Panc1 (cell line): ENCODE measurements around the gene GHRHR. TPM values are rescaled to one million over a fixed set of nuclear protein-coding genes. Genes with fewer than 3 reads are reported as not detected.

Experiments used
- ATAC-seq: fragments of 200-7000 bp; cut with Tn5 transposase; 2 replicates; pipeline ENCODE4 v1.9.1; 2020; ENCODE audit warnings: mild to moderate bottlenecking, moderate library complexity
- BruUV-seq: library from RNA; stranded (reverse); fragments of 400-500 nt; replicated peaks from 2 replicates; lab custom pipeline; 2021; lab: Mats Ljungman, UMichigan
- CTCF ChIA-PET: fragments of 300-600 bp; sonication (Branson Sonifier 250); formaldehyde crosslinking; loops from one replicate; lab custom pipeline; 2022; ENCODE audit warnings: antibody characterized with exemption; lab: Charles Lee
- POLR2A ChIA-PET: fragments of 300-600 bp; sonication (Branson Sonifier 250); formaldehyde crosslinking; loops from one replicate; lab custom pipeline; 2022; ENCODE audit warnings: antibody characterized with exemption; lab: Charles Lee
- DNase-seq: peaks from one replicate; pipeline ENCODE4 v3.0.0-alpha.2; 2010; ENCODE audit warnings: low read depth, low spot score
- H3K27ac ChIP-seq: 2 replicates; pipeline ENCODE4 v1.5.1; 2011; ENCODE audit warnings: mild to moderate bottlenecking, low read length, inconsistent platforms
- H3K27me3 ChIP-seq: fragments of 200-500 bp; sonication (Bioruptor generic); 2 replicates; pipeline ENCODE4 v1.6.0; 2014; ENCODE audit warnings: low read length, inconsistent platforms; ENCODE audit not compliant: control insufficient read depth, insufficient read depth
- H3K36me3 ChIP-seq: fragments of 200-500 bp; sonication (Bioruptor generic); 2 replicates; pipeline ENCODE4 v1.5.1; 2014; ENCODE audit warnings: inconsistent platforms, mild to moderate bottlenecking, low read length, moderate library complexity; ENCODE audit not compliant: control insufficient read depth, insufficient read depth
- H3K4me1 ChIP-seq: 2 replicates; pipeline ENCODE4 v1.5.1; 2011; ENCODE audit warnings: inconsistent platforms, mild to moderate bottlenecking, low read length, moderate library complexity; ENCODE audit not compliant: control insufficient read depth, insufficient read depth
- H3K4me3 ChIP-seq, 2 experiments: 2 replicates each; pipeline ENCODE4 v1.5.1; 2011 to 2012; ENCODE audit warnings: low read depth in 2 of 2, low read length in 2 of 2, mild to moderate bottlenecking in 2 of 2, inconsistent platforms in 1 of 2, moderate library complexity in 1 of 2
- H3K9me3 ChIP-seq: fragments of 200-500 bp; sonication (Bioruptor generic); 2 replicates; pipeline ENCODE4 v1.5.1; 2014; ENCODE audit warnings: low read depth, mild to moderate bottlenecking, inconsistent platforms, low read length, moderate library complexity; ENCODE audit not compliant: control insufficient read depth, insufficient read depth
- POLR2AphosphoS5 ChIP-seq: IDR thresholded peaks from 2 replicates; pipeline ENCODE4 v1.6.1; 2012; ENCODE audit warnings: mild to moderate bottlenecking, low read depth, low read length, moderate library complexity
- SIN3A ChIP-seq: IDR thresholded peaks from 2 replicates; pipeline ENCODE4 v1.6.1; 2012; ENCODE audit warnings: low read depth, mild to moderate bottlenecking, low read length, moderate library complexity, borderline replicate concordance; ENCODE audit not compliant: insufficient read depth
- TCF7L2 ChIP-seq: IDR thresholded peaks from 2 replicates; pipeline ENCODE4 v1.6.1; 2011; ENCODE audit warnings: mild to moderate bottlenecking, low read depth, low read length, inconsistent platforms
- in situ Hi-C: cut with HindIII; loops from 2 replicates; pipeline ENCODE4 v1.10.0; 2016; ENCODE audit warnings: low sequenced_read_pairs, low pct_unique_long_range_greater_than_20kb
- intact Hi-C: fragments of 100-400 bp; cut with micrococcal nuclease; formaldehyde crosslinking; loops from one replicate; pipeline ENCODE4 v1.10.0; 2022; ENCODE audit not compliant: unreplicated experiment
- total RNA-seq: library from RNA; stranded (reverse); gene quantifications from one replicate; pipeline ENCODE4 v1.2.1, GENCODE V29; 2021; ENCODE audit not compliant: unreplicated experiment
- TF ChIP-seq, protein P1 (sequence below), 2 experiments: IDR thresholded peaks; 2 replicates each; pipeline ENCODE4 v1.6.1; 2011 to 2012; ENCODE audit warnings: low read depth in 2 of 2, control low read depth in 1 of 2, low read length in 1 of 2, mild to moderate bottlenecking in 1 of 2, moderate library complexity in 1 of 2; ENCODE audit not compliant: insufficient read depth in 1 of 2
- TF ChIP-seq, protein P2 (sequence below): fragments of 450-650 bp; IDR thresholded peaks from 2 replicates; pipeline ENCODE4 v1.5.1; 2017; ENCODE audit warnings: mild to moderate bottlenecking

The GHRHR gene
- total RNA-seq, 1 experiment from 2014 or later: not detected

DNA sequence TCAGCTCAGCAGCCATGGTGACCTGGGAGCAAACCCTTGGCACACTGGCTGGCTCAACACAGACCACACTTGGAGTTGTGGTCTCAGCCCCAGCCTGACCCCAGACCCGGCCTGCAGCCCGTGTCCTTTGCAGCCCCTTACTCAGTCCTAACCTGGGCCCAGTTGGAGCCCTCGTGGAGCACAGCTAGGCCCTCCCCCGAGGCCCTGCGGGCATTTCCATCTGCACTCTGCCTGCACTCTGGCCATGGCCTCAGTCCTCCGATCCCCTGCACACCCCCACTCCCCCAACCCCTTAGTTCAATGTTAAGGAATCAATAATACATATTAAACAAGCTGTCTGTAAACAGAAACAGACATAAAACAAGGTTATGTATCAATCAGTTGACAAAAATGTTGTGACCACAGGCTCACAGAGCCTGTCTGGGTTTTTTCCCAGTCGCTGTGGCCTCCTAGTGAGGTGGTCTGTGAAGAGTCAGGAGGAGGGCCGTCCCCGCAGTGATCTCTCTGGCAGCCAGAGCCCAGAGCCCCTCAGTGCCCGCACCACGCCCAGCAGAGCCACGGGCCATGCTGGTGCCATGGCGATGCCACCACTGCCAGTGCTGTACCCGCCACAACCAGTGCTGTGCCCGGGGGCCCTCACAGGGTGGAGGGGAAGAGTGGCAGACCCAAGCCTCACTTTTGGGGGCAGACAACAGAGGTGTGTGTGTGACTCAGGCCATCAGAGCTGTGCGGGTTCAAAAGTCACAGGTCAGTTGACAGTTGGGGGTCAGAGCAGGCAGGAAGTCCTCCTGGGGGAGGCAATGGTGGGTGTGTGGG lies 25.5 kb downstream of the GHRHR start:
- BruUV-seq: no TSS peak
- in situ Hi-C loops: no loop called here
- DNase-seq: no peak
- POLR2A ChIA-PET: interaction anchor here (0.6 kb wide), 2 partner anchors 133 to 280 kb away, joined by 4 to 8 read pairs; no protein-coding TSS in a partner anchor
- no peak for ATAC-seq
- no peak overlapping the region for H3K27ac ChIP-seq
- CTCF ChIA-PET: interaction anchor here (1.5 to 1.6 kb wide), 2 partner anchors 133 kb away, joined by 5 to 6 read pairs; no protein-coding TSS in a partner anchor
- H3K4me1 ChIP-seq: no peaks in the 10 kb centered on the region
- H3K27me3 ChIP-seq: no peaks in the 10 kb centered on the region; the same call in 1 of the 2 replicates
- TF ChIP-seq POLR2AphosphoS5: no peak
- no peak for TF ChIP-seq SIN3A
- no peak for TF ChIP-seq TCF7L2
- TF ChIP-seq, protein P1, sequence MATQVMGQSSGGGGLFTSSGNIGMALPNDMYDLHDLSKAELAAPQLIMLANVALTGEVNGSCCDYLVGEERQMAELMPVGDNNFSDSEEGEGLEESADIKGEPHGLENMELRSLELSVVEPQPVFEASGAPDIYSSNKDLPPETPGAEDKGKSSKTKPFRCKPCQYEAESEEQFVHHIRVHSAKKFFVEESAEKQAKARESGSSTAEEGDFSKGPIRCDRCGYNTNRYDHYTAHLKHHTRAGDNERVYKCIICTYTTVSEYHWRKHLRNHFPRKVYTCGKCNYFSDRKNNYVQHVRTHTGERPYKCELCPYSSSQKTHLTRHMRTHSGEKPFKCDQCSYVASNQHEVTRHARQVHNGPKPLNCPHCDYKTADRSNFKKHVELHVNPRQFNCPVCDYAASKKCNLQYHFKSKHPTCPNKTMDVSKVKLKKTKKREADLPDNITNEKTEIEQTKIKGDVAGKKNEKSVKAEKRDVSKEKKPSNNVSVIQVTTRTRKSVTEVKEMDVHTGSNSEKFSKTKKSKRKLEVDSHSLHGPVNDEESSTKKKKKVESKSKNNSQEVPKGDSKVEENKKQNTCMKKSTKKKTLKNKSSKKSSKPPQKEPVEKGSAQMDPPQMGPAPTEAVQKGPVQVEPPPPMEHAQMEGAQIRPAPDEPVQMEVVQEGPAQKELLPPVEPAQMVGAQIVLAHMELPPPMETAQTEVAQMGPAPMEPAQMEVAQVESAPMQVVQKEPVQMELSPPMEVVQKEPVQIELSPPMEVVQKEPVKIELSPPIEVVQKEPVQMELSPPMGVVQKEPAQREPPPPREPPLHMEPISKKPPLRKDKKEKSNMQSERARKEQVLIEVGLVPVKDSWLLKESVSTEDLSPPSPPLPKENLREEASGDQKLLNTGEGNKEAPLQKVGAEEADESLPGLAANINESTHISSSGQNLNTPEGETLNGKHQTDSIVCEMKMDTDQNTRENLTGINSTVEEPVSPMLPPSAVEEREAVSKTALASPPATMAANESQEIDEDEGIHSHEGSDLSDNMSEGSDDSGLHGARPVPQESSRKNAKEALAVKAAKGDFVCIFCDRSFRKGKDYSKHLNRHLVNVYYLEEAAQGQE (IDR thresholded peaks at IDR 0.05; ENCODE audit: insufficient read depth in 1 of 2, low read depth in 2 of 2, low read length in 1 of 2): no peak
- TF ChIP-seq, protein P2, sequence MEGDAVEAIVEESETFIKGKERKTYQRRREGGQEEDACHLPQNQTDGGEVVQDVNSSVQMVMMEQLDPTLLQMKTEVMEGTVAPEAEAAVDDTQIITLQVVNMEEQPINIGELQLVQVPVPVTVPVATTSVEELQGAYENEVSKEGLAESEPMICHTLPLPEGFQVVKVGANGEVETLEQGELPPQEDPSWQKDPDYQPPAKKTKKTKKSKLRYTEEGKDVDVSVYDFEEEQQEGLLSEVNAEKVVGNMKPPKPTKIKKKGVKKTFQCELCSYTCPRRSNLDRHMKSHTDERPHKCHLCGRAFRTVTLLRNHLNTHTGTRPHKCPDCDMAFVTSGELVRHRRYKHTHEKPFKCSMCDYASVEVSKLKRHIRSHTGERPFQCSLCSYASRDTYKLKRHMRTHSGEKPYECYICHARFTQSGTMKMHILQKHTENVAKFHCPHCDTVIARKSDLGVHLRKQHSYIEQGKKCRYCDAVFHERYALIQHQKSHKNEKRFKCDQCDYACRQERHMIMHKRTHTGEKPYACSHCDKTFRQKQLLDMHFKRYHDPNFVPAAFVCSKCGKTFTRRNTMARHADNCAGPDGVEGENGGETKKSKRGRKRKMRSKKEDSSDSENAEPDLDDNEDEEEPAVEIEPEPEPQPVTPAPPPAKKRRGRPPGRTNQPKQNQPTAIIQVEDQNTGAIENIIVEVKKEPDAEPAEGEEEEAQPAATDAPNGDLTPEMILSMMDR: no peak
- no peak overlapping the region for H3K4me3 ChIP-seq
- no peaks in the 10 kb centered on the region for H3K9me3 ChIP-seq
- H3K36me3 ChIP-seq: no peaks in the 10 kb centered on the region
- intact Hi-C loops: no loop called here

DNA sequence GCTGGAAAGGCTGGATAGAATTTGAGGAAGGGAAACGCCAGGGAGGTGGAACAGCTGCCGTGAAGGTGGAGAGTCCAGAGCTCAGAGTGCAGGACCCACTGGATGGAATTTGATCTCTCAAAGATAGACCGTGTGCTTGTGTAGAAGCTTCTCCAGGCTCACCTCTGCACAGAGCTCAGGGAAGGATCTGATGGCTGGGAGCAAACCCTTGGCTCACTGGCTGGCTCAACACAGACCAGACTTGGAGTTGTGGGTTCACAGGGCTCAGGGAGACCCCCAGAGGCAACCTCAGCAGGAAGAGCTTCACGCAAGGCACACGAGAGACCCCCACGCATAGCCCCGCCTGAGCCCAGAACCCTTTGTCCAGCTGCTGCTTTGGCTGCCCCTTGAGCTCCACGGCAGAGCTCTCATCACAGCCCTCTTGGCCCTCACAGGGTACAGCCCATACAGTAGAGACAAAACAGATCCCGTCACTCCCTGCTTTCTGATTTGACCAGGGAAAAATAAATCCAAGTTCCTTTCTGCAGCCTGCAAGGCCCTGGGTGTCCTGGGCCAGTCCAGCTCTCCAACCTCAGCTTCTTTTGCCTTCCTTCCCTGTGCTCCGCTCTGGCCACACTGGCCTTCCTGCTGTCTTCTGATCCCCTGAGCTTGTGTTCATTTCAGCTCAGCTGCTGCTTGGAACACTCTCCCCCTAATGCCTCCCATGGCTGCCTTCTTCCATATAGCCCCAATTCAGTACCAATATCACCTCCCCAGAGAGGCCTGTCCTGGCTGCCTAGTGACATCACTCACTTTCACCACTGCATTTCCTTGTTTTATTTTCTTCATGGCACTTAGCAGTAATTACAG lies 26.3 kb downstream of the GHRHR start:
- ChIA-PET CTCF (interaction anchor here (1.6 kb wide), 1 partner anchor 133 kb away, joined by 5 read pairs; no protein-coding TSS in a partner anchor), POLR2A (interaction anchor here (0.6 kb wide), 1 partner anchor 281 kb away, joined by 8 read pairs; no protein-coding TSS in a partner anchor)
- no peaks in the 10 kb centered on the region for H3K36me3 ChIP-seq
- in situ Hi-C loops (no loop called here), intact Hi-C loops (no loop called here)
- BruUV-seq: no TSS peak
- H3K4me1 ChIP-seq: no peaks in the 10 kb centered on the region
- H3K4me3 ChIP-seq: no peak overlapping the region
- no peaks in the 10 kb centered on the region for H3K9me3 ChIP-seq
- TF ChIP-seq TCF7L2: no peak
- no peak for TF ChIP-seq POLR2AphosphoS5
- TF ChIP-seq, protein P2: no peak
- no peak for TF ChIP-seq SIN3A
- TF ChIP-seq, protein P1 (IDR thresholded peaks at IDR 0.05; ENCODE audit: insufficient read depth in 1 of 2, low read depth in 2 of 2, low read length in 1 of 2): no peak
- no peak overlapping the region for H3K27ac ChIP-seq
- no peaks in the 10 kb centered on the region; the same call in 1 of the 2 replicates for H3K27me3 ChIP-seq
- no peak for ATAC-seq
- no peak for DNase-seq
